PFSK-1 (cell line): ENCODE results near the gene SRSF2.
A peak's percentile ranks its signal among the peaks of the same experiment; 100 is the strongest.

Experiments
- FOXP2 ChIP-seq: optimal IDR thresholded peaks from 2 replicates; pipeline ENCODE3; 2011; ENCODE audit warnings: borderline replicate concordance, control low read depth, inconsistent platforms; ENCODE audit not compliant: insufficient read depth; ENCODE audit errors: extremely low read length, extremely low read depth
- POLR2AphosphoS5 ChIP-seq: IDR thresholded peaks from 2 replicates; pipeline ENCODE4 v1.6.1; 2012; ENCODE audit warnings: low read depth, mild to moderate bottlenecking, control low read depth, low read length, moderate library complexity
- SIN3A ChIP-seq: IDR thresholded peaks from 2 replicates; pipeline ENCODE4 v1.6.1; 2012; ENCODE audit warnings: mild to moderate bottlenecking, low read length, moderate library complexity, borderline replicate concordance; ENCODE audit not compliant: insufficient read depth
- TAF1 ChIP-seq: IDR thresholded peaks from 2 replicates; pipeline ENCODE4 v1.6.1; 2012; ENCODE audit warnings: low read length, control low read depth, borderline replicate concordance; ENCODE audit not compliant: insufficient read depth
- TF ChIP-seq, protein P1 (sequence below), 2 experiments: IDR thresholded peaks; 2 replicates each; pipeline versions ENCODE4 v1.6.1 to v1.8.0; 2011 to 2012; ENCODE audit warnings: low read depth in 2 of 2, low read length in 2 of 2, control low read depth in 1 of 2, inconsistent platforms in 1 of 2, mild to moderate bottlenecking in 1 of 2, moderate library complexity in 1 of 2; ENCODE audit not compliant: insufficient read depth in 1 of 2

SRSF2 gene

DNA sequence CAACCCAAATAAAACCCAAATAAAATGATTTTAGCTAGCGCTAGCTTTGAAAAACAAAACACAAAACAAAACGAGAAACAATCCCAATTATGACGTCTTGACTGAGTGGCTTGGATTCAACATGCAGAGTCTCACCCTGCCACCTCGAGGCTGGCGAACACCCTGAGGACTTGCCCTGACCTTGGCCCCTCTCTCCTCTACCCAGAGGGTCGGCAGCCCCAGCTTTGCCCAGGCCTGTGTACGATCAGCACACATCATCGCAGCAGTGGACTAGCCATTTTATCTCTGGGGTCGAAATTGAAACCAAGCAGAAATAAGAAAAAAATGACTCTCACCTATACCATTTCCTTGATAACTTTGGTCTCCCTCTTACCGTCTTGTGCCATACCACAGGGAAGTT, 15.7 kb downstream of the SRSF2 start:
- TF ChIP-seq TAF1, result no peak
- TF ChIP-seq SIN3A, result no peak
- TF ChIP-seq POLR2AphosphoS5, result no peak
- TF ChIP-seq FOXP2, result no peak
- TF ChIP-seq, protein P1, sequence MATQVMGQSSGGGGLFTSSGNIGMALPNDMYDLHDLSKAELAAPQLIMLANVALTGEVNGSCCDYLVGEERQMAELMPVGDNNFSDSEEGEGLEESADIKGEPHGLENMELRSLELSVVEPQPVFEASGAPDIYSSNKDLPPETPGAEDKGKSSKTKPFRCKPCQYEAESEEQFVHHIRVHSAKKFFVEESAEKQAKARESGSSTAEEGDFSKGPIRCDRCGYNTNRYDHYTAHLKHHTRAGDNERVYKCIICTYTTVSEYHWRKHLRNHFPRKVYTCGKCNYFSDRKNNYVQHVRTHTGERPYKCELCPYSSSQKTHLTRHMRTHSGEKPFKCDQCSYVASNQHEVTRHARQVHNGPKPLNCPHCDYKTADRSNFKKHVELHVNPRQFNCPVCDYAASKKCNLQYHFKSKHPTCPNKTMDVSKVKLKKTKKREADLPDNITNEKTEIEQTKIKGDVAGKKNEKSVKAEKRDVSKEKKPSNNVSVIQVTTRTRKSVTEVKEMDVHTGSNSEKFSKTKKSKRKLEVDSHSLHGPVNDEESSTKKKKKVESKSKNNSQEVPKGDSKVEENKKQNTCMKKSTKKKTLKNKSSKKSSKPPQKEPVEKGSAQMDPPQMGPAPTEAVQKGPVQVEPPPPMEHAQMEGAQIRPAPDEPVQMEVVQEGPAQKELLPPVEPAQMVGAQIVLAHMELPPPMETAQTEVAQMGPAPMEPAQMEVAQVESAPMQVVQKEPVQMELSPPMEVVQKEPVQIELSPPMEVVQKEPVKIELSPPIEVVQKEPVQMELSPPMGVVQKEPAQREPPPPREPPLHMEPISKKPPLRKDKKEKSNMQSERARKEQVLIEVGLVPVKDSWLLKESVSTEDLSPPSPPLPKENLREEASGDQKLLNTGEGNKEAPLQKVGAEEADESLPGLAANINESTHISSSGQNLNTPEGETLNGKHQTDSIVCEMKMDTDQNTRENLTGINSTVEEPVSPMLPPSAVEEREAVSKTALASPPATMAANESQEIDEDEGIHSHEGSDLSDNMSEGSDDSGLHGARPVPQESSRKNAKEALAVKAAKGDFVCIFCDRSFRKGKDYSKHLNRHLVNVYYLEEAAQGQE (IDR thresholded peaks at IDR 0.05; ENCODE audit: insufficient read depth in 1 of 2, low read depth in 2 of 2, low read length in 2 of 2), result no peak

- TF ChIP-seq FOXP2, result no peak
- no peak for TF ChIP-seq POLR2AphosphoS5
- TF ChIP-seq TAF1, result no peak
- no peak for TF ChIP-seq SIN3A
- TF ChIP-seq, protein P1 (IDR thresholded peaks at IDR 0.05; ENCODE audit: insufficient read depth in 1 of 2, low read depth in 2 of 2, low read length in 2 of 2), result no peak
Observed at GRCh38 chr17:76720941-76721340, 16.2 kb downstream of the SRSF2 start.

- no peak for TF ChIP-seq POLR2AphosphoS5
Observed at GRCh38 chr17:76720211-76720610, 16.9 kb downstream of the SRSF2 start.

GRCh38 chr17:76718516-76718915, 18.6 kb downstream of the SRSF2 start:
- TF ChIP-seq FOXP2, result no peak

- TF ChIP-seq, protein P1 (IDR thresholded peaks at IDR 0.05; ENCODE audit: insufficient read depth in 1 of 2, low read depth in 2 of 2, low read length in 2 of 2), result no peak
- TF ChIP-seq POLR2AphosphoS5 (no peak), FOXP2 (no peak), TAF1 (no peak), SIN3A (no peak)
Observed at GRCh38 chr17:76716839-76717215, 20.3 kb downstream of the SRSF2 start.

- peak; percentile 80 for TF ChIP-seq FOXP2
- TF ChIP-seq POLR2AphosphoS5, result peak; percentile 54
- TF ChIP-seq, protein P1 (IDR thresholded peaks at IDR 0.05; ENCODE audit: insufficient read depth in 1 of 2, low read depth in 2 of 2, low read length in 2 of 2), result no peak
- TF ChIP-seq TAF1, result no peak
- TF ChIP-seq SIN3A, result peak; percentile 64; the same call in 1 of the 2 replicates
Observed at GRCh38 chr17:76716146-76716838, 20.8 kb downstream of the SRSF2 start.
